Activated T-cell treated with anti-CD3 and anti-CD28 coated beads, Interleukin-2, amount 50 U/mL, for 72 hours (primary cell): ENCODE data around the gene ASIC4. TPM values are rescaled to one million over a fixed set of nuclear protein-coding genes. Genes with fewer than 3 reads are reported as not detected.

ENCODE experiments used
- ATAC-seq, 2 donors: fragments of 150-1000 bp; cut with Tn5 transposase; replicated peaks in 1 of 2; 2 replicates each; pipeline ENCODE4 v1.10.0; 2021; ENCODE audit warnings: moderate library complexity in 2 of 2, mild to moderate bottlenecking in 1 of 2
- DNase-seq, 2 donors: peaks; one replicate each; pipeline ENCODE4 v3.0.0; 2021 to 2022; ENCODE audit warnings: mixed read lengths in 1 of 2
- H3K27ac Mint-ChIP-seq: one replicate; pipeline ENCODE4 v1.8.0; 2022; ENCODE audit warnings: mild to moderate bottlenecking, moderate library complexity, mixed read lengths
- H3K27me3 Mint-ChIP-seq: one replicate; pipeline ENCODE4 v1.8.0; 2022; ENCODE audit warnings: low read depth, mixed read lengths
- H3K36me3 Mint-ChIP-seq, 2 donors: one replicate each; pipeline ENCODE4 v1.8.0; 2022; ENCODE audit warnings: mixed read lengths in 2 of 2, mild to moderate bottlenecking in 1 of 2; ENCODE audit not compliant: insufficient read depth in 2 of 2
- H3K4me1 Mint-ChIP-seq: one replicate; pipeline ENCODE4 v1.8.0; 2022; ENCODE audit warnings: low read depth, mixed read lengths
- H3K4me3 Mint-ChIP-seq, 2 donors: one replicate each; pipeline ENCODE4 v1.8.0; 2022; ENCODE audit warnings: mild to moderate bottlenecking in 2 of 2, mixed read lengths in 2 of 2, moderate library complexity in 2 of 2
- H3K9me3 Mint-ChIP-seq, 2 donors: one replicate each; pipeline ENCODE4 v1.8.0; 2022; ENCODE audit warnings: mixed read lengths in 2 of 2
- total RNA-seq, 2 donors: library from RNA; stranded (reverse); gene quantifications; one replicate each; pipeline ENCODE4 v1.2.3, GENCODE V29; 2022

The ASIC4 gene
- total RNA-seq, 2 donors from 2014 or later: 0.19 to 0.30 TPM

DNA sequence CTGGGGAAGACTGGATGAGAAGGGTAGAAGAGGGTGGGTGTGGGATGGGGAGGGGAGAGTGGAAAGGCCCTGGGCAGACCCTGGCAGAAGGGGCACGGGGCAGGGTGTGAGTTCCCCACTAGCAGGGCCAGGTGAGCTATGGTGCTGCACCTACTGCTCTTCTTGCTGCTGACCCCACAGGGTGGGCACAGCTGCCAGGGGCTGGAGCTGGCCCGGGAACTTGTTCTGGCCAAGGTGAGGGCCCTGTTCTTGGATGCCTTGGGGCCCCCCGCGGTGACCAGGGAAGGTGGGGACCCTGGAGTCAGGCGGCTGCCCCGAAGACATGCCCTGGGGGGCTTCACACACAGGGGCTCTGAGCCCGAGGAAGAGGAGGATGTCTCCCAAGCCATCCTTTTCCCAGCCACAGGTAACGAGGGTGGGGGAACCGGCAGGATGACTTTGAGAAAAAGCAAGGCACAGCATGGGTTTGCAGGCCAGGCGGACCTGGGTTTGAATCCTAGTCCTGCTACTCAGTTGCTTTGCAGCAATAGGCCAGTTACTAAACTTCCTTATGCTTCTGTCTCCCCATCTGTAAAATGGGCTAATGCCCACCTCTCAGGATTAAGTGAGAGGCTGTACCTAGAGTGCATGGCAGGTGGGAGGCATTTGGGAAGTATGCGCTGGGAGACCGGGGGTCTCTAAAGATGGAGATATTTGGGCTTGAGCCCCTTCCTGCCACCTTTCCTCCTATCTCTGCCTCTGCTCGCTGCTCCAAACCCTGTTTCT is 58.1 kb downstream of the ASIC4 start, which contains the start of gene INHA:
INHA (plus strand) TSS at position 74 of the 765 bp plus-strand sequence; CDS start at position 139, 65 bp downstream.
- no peak for ATAC-seq
- Mint-ChIP-seq H3K36me3 (no peaks in the 10 kb centered on the region), H3K4me1 (no peaks in the 10 kb centered on the region), H3K4me3 (peak within 1 kb of the TSS in 1 of 2 donors; percentile 9), H3K27ac (no peak within 1 kb of the TSS), H3K9me3 (no peaks in the 10 kb centered on the region), H3K27me3 (peaks cover 55% of the 10 kb centered on the region)
- no peak for DNase-seq

- Mint-ChIP-seq H3K27ac (no peak overlapping the region), H3K36me3 (no peaks in the 10 kb centered on the region), H3K4me1 (no peaks in the 10 kb centered on the region), H3K9me3 (no peaks in the 10 kb centered on the region), H3K4me3 (no peak overlapping the region), H3K27me3 (peaks cover 55% of the 10 kb centered on the region)
- no peak for ATAC-seq
- no peak for DNase-seq
These were observed 58.9 kb downstream of the ASIC4 start for GRCh38 chr2:219573166-219573565.

- no peak overlapping the region for H3K27ac Mint-ChIP-seq
- DNase-seq: no peak
- ATAC-seq: no peak
- no peaks in the 10 kb centered on the region for H3K9me3 Mint-ChIP-seq
- H3K4me1 Mint-ChIP-seq: no peaks in the 10 kb centered on the region
- H3K36me3 Mint-ChIP-seq: no peaks in the 10 kb centered on the region
- no peak overlapping the region for H3K4me3 Mint-ChIP-seq
- peaks cover 51% of the 10 kb centered on the region for H3K27me3 Mint-ChIP-seq
These were observed 60.4 kb downstream of the ASIC4 start for GRCh38 chr2:219574484-219575311.

DNA sequence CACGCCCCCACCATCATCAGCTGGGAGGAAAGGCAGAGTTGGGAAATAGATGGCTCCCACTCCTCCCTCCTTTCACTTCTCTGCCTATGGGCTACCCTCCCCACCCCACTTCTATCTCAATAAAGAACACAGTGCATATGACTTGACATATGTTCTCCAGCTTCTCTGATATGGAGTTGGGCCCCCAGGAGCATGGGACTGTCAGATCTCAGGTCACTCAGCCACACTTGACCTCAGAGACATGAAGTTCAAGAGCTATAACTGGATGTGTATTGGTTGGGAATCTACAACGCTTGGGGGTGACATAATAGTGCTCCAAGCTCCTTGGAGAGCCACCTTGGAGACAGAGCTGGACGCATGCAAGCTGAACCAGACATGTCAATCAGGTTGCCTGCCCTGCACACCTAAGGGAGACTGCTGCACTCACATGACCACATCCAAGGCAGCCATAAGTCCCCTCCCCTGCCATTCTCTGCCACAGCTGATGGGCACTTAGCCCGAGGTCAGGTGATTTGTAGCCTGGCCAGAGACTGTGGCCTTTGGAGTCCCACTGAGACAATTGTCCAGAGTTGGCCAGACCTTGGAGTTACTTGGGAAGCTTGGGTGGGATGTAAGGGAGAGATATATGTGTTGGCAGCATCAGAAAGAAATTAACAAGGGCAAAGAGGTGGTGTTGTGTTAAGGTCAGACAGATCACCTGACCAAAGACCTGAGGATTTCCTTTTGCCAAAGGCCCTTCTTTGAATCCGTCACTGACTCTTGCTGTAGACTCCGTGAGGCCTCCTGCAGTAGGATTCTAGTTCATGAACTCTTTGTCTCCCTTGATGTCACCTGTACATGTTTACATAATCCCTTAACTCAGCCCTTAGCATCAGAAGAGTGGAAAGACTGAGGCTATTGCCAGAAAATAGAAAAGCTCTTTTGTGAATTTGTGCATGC is 61.6 kb downstream of the ASIC4 start:
- Mint-ChIP-seq H3K27ac (no peak overlapping the region), H3K4me3 (no peak overlapping the region), H3K4me1 (no peaks in the 10 kb centered on the region), H3K27me3 (peaks cover 47% of the 10 kb centered on the region), H3K9me3 (no peaks in the 10 kb centered on the region), H3K36me3 (no peaks in the 10 kb centered on the region)
- DNase-seq (no peak), ATAC-seq (peak in 1 of 2 donors; percentile 19)

GRCh38 chr2:219576505-219577388 is 62.5 kb downstream of the ASIC4 start:
- H3K4me3 Mint-ChIP-seq: no peak overlapping the region
- H3K4me1 Mint-ChIP-seq: no peaks in the 10 kb centered on the region
- ATAC-seq: no peak
- H3K27me3 Mint-ChIP-seq: peaks cover 43% of the 10 kb centered on the region
- H3K27ac Mint-ChIP-seq: no peak overlapping the region
- H3K9me3 Mint-ChIP-seq: no peaks in the 10 kb centered on the region
- no peaks in the 10 kb centered on the region for H3K36me3 Mint-ChIP-seq
- DNase-seq: no peak

DNA sequence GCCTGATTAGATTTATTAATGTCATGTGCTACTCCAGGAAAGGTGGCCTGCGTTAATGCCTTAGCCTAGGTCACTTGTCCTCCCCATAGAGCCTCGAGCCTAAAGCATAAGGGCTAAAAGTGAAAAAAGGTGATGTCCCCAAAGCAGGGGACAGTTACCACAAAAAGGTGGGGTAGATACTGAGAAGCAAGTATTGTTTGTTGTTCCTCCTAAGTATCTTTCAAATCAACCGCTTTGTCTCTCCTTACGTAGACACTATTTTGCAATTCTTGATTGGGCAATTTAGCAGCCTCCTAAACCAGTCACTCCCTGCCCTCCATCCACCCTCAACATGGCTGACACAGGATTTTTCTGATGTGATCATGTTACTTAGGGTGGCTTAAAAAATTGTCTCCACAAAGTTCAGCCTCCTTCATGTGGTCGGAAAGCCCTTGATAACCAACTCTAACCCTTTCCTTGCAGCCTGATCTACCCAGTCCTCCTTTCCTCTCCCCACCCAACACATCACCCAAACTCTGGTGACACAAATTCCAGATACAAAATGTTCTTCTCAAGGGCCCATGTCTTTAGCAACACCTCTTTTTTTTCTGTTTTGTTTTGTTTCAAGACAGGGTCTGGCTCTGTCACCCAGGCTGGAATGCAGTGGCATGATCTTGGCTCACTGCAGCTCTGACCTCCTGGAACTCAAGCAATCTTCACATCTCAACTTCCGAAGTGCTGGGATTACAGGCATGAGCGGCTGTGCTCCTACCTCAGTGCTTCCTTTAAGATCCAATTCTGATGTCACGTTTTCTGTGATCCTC is 64.7 kb downstream of the ASIC4 start:
- Mint-ChIP-seq H3K4me1 (no peaks in the 10 kb centered on the region), H3K36me3 (no peaks in the 10 kb centered on the region), H3K9me3 (no peaks in the 10 kb centered on the region), H3K27ac (no peak overlapping the region), H3K27me3 (peaks cover 29% of the 10 kb centered on the region), H3K4me3 (no peak overlapping the region)
- no peak for DNase-seq
- no peak for ATAC-seq

GRCh38 chr2:219581346-219581745 is 67.1 kb downstream of the ASIC4 start:
- Mint-ChIP-seq H3K27me3 (peaks cover 26% of the 10 kb centered on the region), H3K27ac (no peak overlapping the region), H3K4me3 (no peak overlapping the region), H3K36me3 (no peaks in the 10 kb centered on the region), H3K9me3 (no peaks in the 10 kb centered on the region), H3K4me1 (no peaks in the 10 kb centered on the region)
- ATAC-seq: no peak
- no peak for DNase-seq

Other genes with a start within 250 kb of the ASIC4 start
- 10 to 100 TPM; 71.1 to 88.1 TPM for gene DNAJB2, start 235.1 kb upstream of the ASIC4 start, total RNA-seq
- gene PTPRN, start 205.1 kb upstream of the ASIC4 start, total RNA-seq: 1 to 10 TPM; 1.7 to 2.5 TPM
- gene RESP18, start 181.7 kb upstream of the ASIC4 start, total RNA-seq: not detected
- 10 to 100 TPM; 61.5 to 71.0 TPM for gene DNPEP, start 126.6 kb upstream of the ASIC4 start, total RNA-seq
- under 1 TPM in 1 of 2 donors, not detected in 1; 0.10 TPM for gene DES, start 96.1 kb upstream of the ASIC4 start, total RNA-seq
- 1 to 10 TPM; 4.8 to 6.9 TPM for gene SPEG, start 79.6 kb upstream of the ASIC4 start, total RNA-seq
- 10 to 100 TPM; 39.4 to 47.3 TPM for gene GMPPA, start 15.6 kb upstream of the ASIC4 start, total RNA-seq
- 10 to 100 TPM; 24.7 to 25.5 TPM for gene CHPF, start 29.3 kb downstream of the ASIC4 start, total RNA-seq
- 1 to 10 TPM; 4.5 to 5.3 TPM for gene TMEM198, start 29.5 kb downstream of the ASIC4 start, total RNA-seq
- 1 to 10 TPM in 1 of 2 donors, under 1 TPM in 1; 0.83 to 1.3 TPM for gene OBSL1, start 57.1 kb downstream of the ASIC4 start, total RNA-seq
- not detected for gene INHA, start 57.8 kb downstream of the ASIC4 start, total RNA-seq
- gene STK11IP, start 83.4 kb downstream of the ASIC4 start, total RNA-seq: 10 to 100 TPM; 27.0 to 27.8 TPM
- not detected for gene SLC4A3, start 113.1 kb downstream of the ASIC4 start, total RNA-seq